Right ventricle myocardium superior (tissue), 1 donor: Measurements from ENCODE around the gene RABL6. TPM values are rescaled to one million over a fixed set of nuclear protein-coding genes. Genes with fewer than 3 reads are reported as not detected.
"Not testable (repeated sequence)": the region's sequence is repeated elsewhere in the genome, so short reads cannot be mapped to it uniquely, and the experiment has no call there.

Experiments
- ATAC-seq: fragments of 200-7000 bp; cut with Tn5 transposase; one replicate; pipeline ENCODE4 v1.9.1; 2020; ENCODE audit warnings: mild to moderate bottlenecking; ENCODE audit not compliant: poor library complexity
- DNase-seq: peaks from one replicate; pipeline ENCODE4 v3.0.0-alpha.2; 2020
- intact Hi-C: fragments of 100-400 bp; cut with DNase I; formaldehyde crosslinking; loops from one replicate; pipeline ENCODE4 v1.11.2; 2022
- total RNA-seq: library from RNA; stranded (reverse); fragmentation: NEBNext Ultra II Directional; extraction: Animal tissue kit (Norgen Biotek cat#: 25700); gene quantifications from one replicate; pipeline ENCODE4 v1.2.1, GENCODE V29; 2021
- donor health status: DM: no; HTN: yes; CAD: no; lungs with severe emphysema.

The RABL6 gene
- total RNA-seq, 1 donor from 2014 or later, result 68.0 TPM

DNA sequence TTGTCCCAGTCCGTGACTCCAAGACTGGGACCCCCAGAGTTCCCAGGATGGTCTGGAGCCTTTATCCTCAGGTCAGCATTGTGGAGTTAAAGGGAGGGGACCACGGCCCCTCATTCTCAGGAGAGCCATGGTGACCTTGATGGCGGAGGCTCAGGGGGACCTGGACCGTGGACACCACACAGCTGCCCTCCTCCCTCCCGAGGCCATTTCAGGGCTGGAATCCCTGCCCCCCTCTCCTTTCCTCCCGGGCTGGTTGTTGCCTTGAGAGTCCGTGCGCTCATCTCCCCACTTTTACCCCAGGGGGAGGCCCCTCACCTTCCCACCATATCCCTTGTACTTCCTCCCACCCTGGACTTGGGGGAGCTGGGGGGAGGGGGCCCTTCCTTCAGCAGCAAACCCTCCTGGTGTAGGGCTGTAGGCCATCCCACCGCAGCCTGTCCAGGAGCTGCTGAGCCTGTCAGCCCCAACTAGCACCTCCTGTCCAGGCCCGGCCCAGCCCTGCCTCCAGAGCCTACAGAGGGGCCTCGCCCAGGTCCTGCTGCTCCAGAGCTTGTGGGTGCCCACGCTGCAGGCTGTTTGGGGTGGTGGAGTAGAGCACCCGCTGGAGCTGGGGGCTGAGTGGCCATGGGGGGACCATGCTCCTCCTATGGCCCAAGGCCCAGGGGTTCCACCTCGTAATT, 20.2 kb downstream of the RABL6 start:
- intact Hi-C loops, result no loop called here
- ATAC-seq, result no peak
- DNase-seq, result peak; percentile 31

DNA sequence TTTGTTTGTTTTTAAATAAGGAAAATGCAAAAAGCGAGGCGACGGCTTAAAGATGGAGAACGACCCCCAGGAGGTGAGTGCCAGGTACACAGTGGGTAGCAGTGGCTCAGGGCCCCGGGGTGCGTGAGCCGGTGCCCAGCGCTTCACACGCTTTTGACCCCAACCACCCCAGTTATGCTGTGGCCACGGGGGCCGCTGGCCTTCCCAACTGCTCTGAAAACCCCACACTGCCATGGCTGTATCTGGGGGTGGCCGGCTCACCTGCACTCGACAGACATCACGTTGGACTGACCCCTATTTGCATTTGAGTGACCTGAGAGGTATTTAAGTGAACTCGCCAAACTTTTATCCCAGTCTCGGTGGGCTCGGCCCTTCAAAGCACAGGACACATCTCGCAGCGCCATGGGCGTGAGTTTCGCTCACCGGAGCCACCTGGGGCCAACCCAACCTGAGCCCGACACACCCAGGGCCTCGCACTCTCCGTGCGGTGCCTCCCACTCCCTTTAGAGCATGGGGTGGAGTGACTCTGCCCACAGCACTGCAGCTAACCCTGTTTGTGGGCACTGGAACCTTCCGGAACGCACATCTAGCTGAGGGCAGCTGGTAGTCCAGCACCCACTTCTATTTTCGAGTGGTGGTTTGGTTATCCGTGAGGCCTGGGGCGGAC, 20.9 kb downstream of the RABL6 start:
- ATAC-seq, result no peak
- intact Hi-C loops, result no loop called here
- peak; percentile 20 for DNase-seq

- ATAC-seq (no peak), DNase-seq (peak; percentile 26)
- intact Hi-C loops, result no loop called here
These were observed 21.7 kb downstream of the RABL6 start for GRCh38 chr9:136829412-136829811.

DNA sequence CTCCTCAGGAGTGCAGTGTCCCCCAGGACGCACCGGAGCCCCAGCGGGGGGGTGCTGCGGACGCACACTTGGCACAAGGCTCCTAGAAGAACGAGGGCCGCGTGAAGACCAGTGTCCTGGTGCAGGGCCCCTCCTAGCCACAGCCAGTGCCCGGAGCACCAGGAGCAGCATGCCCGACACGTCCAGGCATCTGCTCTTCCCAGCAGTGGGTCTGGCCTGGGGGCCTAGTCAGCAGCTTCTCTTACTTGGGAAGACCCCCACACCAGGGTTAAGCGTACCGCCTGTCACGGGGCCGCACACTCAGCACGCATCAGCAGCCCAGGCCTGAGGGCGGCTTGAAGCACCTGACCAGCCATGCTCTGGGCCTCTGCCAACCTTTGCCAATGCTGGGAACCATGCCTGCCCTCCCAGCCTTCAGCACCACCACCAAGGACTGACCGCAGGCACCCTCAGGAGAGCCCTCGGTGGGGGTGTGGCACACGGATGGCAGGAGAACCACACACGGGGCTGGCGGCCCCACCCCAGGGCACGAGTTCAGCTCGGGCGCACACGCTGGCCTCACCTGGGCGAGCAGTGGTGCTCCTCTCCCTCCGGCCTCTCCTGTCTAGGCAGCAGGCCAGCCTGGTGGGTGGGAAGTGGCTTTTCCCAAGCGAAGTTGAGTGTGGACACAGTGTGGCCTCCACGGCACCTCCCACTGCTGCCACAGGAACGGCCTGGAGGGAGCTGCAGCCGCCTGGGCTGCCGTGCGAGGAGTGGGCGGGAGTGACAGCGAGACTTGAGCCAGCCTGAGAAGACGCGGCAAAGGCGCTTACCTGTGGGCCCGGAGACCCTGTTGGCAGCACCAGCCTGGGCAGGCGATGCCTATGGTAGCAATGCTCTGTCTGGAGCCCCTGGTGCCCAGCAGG, 22.5 kb downstream of the RABL6 start:
- DNase-seq (peak; percentile 33), ATAC-seq (peak; percentile 16)
- intact Hi-C loops, result no loop called here

- intact Hi-C loops, result no loop called here
- DNase-seq (peak; percentile 12), ATAC-seq (no peak)
These were observed 23.4 kb downstream of the RABL6 start for GRCh38 chr9:136831002-136831719.

DNA sequence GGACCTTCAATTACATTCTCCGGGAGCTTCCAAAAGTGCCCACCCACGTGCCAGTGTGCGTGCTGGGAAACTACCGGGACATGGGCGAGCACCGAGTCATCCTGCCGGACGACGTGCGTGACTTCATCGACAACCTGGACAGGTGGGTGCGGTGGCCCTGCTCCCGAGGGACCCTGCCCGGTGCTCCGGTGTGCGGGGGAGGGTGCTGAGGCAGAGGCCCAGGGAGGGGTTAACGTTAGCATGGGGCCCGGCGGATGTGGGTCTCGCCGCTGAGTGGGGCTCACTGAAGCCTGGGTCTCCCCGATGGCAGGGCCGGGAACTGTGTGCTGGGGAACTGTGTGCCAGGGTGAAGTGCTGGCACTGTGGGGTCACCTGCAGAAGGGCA, 24.0 kb downstream of the RABL6 start:
- intact Hi-C loops, result no loop called here
- no peak for ATAC-seq

DNA sequence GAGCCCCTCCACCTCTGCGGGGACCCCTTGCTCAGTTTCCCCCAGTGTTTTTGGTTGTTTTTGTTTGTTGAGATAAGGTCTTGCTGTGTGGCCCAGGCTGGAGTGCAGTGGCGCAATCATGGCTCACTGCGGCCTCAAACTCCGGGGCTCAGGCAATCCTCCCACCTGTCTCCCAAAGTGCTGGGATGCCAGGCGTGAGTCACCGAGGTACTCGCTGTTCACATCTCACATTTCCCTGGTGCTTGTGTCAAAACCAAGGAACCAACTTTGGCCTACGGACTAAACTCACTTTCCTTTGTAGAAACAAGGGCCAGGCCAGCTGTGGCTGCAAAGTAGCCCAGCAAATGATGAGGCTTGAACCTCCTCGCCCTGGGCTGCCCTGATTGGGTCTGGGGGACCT, 24.8 kb downstream of the RABL6 start:
- peak; percentile 8 for DNase-seq
- intact Hi-C loops, result no loop called here
- no peak for ATAC-seq

More for the DNA sequence above, 24.0 kb downstream of the RABL6 start:
- DNase-seq, result peak; percentile 33

GRCh38 chr9:136833381-136834048, 25.8 kb downstream of the RABL6 start:
- intact Hi-C loops, ATAC-seq: not testable (repeated sequence)
- peak; percentile 35 for DNase-seq

DNA sequence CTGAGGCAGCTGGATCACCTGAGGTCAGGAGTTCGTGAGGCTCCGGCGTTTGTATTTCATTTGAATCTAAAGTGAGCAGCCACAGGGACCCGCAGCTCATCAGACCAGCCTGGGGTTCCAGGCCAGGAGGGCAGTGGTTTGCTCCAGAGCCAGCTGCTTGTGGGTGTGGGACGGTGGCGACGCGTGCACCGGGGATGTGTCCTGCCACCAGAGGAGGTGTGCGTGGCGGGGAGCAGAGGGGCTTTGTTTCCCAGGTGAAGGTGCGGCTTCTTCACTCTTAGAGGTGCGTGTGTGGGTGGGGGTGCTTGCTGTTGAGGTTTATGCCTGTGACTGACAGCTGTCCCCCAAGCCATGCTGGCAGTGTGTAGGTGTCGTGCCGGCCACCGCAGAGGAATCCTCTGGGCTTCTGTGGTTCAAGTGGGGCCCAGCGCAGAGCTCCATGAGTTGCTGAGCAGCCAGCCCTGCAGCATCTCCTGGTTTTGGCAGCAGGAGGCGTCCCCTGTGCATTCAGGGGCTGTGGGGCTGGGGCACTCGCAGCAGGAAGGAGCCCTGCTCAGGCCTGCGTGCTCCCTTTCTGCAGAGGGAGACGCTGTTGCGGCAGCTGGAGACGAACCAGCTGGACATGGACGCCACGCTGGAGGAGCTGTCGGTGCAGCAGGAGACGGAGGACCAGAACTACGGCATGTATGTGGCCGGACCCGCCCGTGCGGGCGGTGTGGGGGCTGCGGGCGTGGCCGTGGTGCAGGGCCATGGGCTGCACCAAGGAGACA, 27.6 kb downstream of the RABL6 start:
- no peak for ATAC-seq
- DNase-seq, result peak; percentile 34
- intact Hi-C loops, result no loop called here

DNA sequence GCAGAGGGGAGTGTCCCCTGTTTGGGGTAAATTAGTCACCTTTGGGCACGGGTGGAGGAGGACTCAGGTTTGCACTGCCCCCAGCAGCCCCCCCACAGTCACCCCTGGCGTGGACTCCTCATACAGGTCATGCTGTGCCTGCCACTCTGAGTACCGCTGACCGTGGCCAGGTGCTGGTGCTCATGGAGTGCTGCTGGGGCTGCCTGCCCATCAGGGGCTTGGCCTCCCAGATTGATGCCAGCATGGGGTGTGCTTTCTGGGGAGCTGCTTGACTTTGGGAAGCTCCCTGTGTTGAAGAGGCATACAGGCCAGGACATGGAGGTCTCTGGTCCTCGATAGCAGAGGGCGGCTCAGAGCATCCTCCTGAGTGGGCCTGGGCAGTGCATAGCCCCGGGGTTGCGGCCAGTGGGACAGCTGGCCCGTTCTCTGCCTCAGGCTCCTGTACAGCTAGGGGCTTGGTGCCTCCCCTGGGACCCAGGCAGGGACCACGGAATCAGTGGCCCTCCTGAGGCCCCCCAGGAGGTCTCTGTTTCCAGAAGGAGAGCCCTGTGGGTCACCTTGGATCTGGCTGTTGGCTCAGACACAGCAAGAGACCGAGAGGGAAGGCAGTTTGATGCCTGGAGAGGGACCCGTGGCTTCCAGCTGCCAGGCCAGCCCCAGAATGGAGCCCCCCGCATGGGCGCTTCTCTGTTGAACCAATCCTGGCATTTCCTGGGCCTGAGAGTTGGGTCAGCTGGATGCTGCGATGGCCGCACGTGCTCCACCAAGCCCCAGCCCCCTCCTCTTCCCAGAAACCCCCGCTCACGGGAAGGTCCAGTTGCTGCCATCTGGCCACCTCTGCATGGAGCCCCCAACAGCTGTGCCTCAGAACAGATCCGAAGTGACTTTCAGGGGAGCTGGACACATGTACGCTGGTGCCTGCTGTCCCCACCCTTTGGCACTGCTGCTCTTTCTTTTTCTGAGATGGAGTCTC, 28.5 kb downstream of the RABL6 start:
- no peak for ATAC-seq
- intact Hi-C loops, result no loop called here
- peak; percentile 30 for DNase-seq

DNA sequence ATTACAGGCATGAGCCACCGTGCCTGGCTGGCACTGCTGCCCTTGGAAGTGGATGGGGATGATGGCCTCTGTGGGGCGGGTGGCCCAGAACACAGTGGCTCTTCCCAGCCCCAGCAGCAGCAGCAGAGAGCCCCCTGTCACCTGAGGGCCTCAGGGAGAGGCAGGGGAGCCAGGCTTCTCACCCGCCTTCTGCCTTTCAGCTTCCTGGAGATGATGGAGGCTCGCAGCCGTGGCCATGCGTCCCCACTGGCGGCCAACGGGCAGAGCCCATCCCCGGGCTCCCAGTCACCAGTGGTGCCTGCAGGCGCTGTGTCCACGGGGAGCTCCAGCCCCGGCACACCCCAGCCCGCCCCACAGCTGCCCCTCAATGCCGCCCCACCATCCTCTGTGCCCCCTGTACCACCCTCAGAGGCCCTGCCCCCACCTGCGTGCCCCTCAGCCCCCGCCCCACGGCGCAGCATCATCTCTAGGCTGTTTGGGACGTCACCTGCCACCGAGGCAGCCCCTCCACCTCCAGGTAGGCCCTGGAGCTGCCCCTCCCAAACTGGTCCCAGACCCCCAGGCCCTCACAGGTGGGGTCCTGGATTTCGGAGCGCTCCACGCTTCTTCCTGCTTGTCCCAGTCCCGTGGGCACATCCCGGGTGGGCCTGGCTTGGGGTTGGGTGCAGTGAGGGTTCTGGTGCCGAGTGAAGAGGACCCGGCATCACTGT, 29.6 kb downstream of the RABL6 start:
- no peak for ATAC-seq
- DNase-seq, result no peak
- intact Hi-C loops, result no loop called here

DNA sequence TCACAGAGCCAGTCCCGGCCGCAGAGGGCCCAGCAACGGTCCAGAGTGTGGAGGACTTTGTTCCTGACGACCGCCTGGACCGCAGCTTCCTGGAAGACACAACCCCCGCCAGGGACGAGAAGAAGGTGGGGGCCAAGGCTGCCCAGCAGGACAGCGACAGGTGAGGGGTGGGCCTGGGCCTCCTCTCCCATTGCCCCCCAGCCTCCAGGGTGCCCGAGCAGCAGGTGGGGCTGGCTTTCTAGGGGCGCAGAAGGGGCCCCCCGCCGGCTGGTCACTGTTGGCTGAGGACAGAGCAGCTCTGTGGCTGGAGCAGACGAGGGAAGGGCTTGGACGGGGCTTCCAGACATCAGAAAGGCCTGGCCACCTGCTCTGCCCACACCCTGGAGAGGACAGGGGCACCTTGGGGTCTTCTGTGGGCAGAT, 30.1 kb downstream of the RABL6 start:
- intact Hi-C loops, DNase-seq, ATAC-seq: not testable (repeated sequence)

GRCh38 chr9:136838314-136839228, 30.8 kb downstream of the RABL6 start:
- no peak for ATAC-seq
- intact Hi-C loops, result no loop called here
- DNase-seq, result no peak

- DNase-seq (no peak), ATAC-seq (no peak)
- intact Hi-C loops, result no loop called here
These were observed 31.7 kb downstream of the RABL6 start for GRCh38 chr9:136839229-136840139.
